SK-N-SH (cell line): ENCODE results near the gene ENTPD1. TPM values are rescaled to one million over a fixed set of nuclear protein-coding genes. Genes with fewer than 3 reads are reported as not detected.

ENCODE experiments used
- CTCF ChIA-PET: fragments of 300-600, 350-600 bp; formaldehyde crosslinking; extraction: SDS; loops from one replicate; lab custom pipeline; 2021; lab: Yijun Ruan, JAX
- POLR2A ChIA-PET: fragments of 350-600 bp; sonication (Branson Sonifier 250); formaldehyde crosslinking; extraction: SDS; loops from one replicate; lab custom pipeline; 2020; ENCODE audit warnings: antibody characterized with exemption, inconsistent platforms; lab: Yijun Ruan, JAX
- DNase-seq: peaks from one replicate; pipeline ENCODE4 v3.0.0; 2012
- H2AFZ ChIP-seq: fragments of 200-600 bp; sonication (generic); 2 replicates; pipeline ENCODE4 v1.8.1; 2016; ENCODE audit warnings: antibody characterized with exemption, mild to moderate bottlenecking, low read depth
- H3F3A ChIP-seq: fragments of 200-600 bp; sonication (generic); replicated peaks from 2 replicates; pipeline ENCODE3; 2016; ENCODE audit warnings: antibody characterized with exemption, mild to moderate bottlenecking; ENCODE audit not compliant: insufficient read depth
- H3K27ac ChIP-seq, 2 experiments: fragments of 200-500 bp in 1 of 2; fragments of 200-600 bp in 1 of 2; sonication (Bioruptor generic) in 1 of 2; sonication (generic), shearing (Covaris generic) in 1 of 2; 2 replicates each; pipeline versions ENCODE4 v1.5.1 to v1.6.1; 2014 to 2016; ENCODE audit warnings: low read depth in 2 of 2, inconsistent platforms in 1 of 2, low read length in 1 of 2, mild to moderate bottlenecking in 1 of 2, mixed read lengths in 1 of 2
- H3K27me3 ChIP-seq: fragments of 200-600 bp; sonication (generic), shearing (Covaris generic); 2 replicates; pipeline ENCODE4 v1.6.1; 2016; ENCODE audit warnings: mixed run types; ENCODE audit not compliant: insufficient read depth
- H3K36me3 ChIP-seq, 2 experiments: fragments of 200-500 bp in 1 of 2; fragments of 200-600 bp in 1 of 2; sonication (Bioruptor generic) in 1 of 2; sonication (generic) in 1 of 2; replicated peaks in 1 of 2; 2 replicates each; pipeline versions ENCODE3 to v1.5.1; 2014 to 2016; ENCODE audit warnings: low read length in 1 of 2, mild to moderate bottlenecking in 1 of 2; ENCODE audit not compliant: insufficient read depth in 2 of 2, control insufficient read depth in 1 of 2
- H3K4me1 ChIP-seq, 2 experiments: fragments of 200-500 bp in 1 of 2; fragments of 200-600 bp in 1 of 2; sonication (Bioruptor generic) in 1 of 2; sonication (generic), shearing (Covaris generic) in 1 of 2; 2 replicates each; pipeline versions ENCODE4 v1.5.1 to v1.6.1; 2014 to 2016; ENCODE audit warnings: low read depth in 1 of 2, low read length in 1 of 2, mixed run types in 1 of 2; ENCODE audit not compliant: insufficient read depth in 2 of 2, control insufficient read depth in 1 of 2
- H3K4me2 ChIP-seq: fragments of 200-600 bp; sonication (generic), shearing (Covaris generic); 2 replicates; pipeline ENCODE4 v1.6.1; 2017; ENCODE audit warnings: mixed run types
- H3K4me3 ChIP-seq, 2 experiments: fragments of 200-500 bp in 1 of 2; fragments of 200-600 bp in 1 of 2; sonication (Bioruptor generic) in 1 of 2; sonication (generic), shearing (Covaris generic) in 1 of 2; 2 replicates each; pipeline versions ENCODE4 v1.5.1 to v1.8.1; 2014 to 2016; ENCODE audit warnings: low read depth in 2 of 2, inconsistent platforms in 1 of 2, low read length in 1 of 2, mild to moderate bottlenecking in 1 of 2, mixed read lengths in 1 of 2, moderate library complexity in 1 of 2
- H3K79me2 ChIP-seq: fragments of 200-600 bp; sonication (generic); 2 replicates; pipeline ENCODE4 v1.8.1; 2017; ENCODE audit warnings: mild to moderate bottlenecking; ENCODE audit not compliant: insufficient read depth
- H3K9ac ChIP-seq: fragments of 200-600 bp; sonication (generic); 2 replicates; pipeline ENCODE4 v1.6.1; 2017; ENCODE audit warnings: mixed run types
- H3K9me2 ChIP-seq: fragments of 200-600 bp; sonication (generic); 2 replicates; pipeline ENCODE4 v1.6.1; 2017; ENCODE audit warnings: mixed run types
- H3K9me3 ChIP-seq: fragments of 200-600 bp; sonication (generic); 2 replicates; pipeline ENCODE4 v1.6.1; 2017; ENCODE audit warnings: mixed run types, mild to moderate bottlenecking, moderate library complexity
- H4K20me1 ChIP-seq: fragments of 200-600 bp; sonication (generic); 2 replicates; pipeline ENCODE4 v1.6.1; 2017; ENCODE audit warnings: mild to moderate bottlenecking, mixed run types; ENCODE audit not compliant: insufficient read depth
- ELF1 ChIP-seq: IDR thresholded peaks from 2 replicates; pipeline ENCODE4 v1.4.0; 2012
- EZH2phosphoT487 ChIP-seq: fragments of 200-600 bp; sonication (generic); IDR thresholded peaks from 2 replicates; pipeline ENCODE4 v1.6.1; 2017; ENCODE audit warnings: low read depth, mixed run types, mild to moderate bottlenecking, antibody characterized with exemption, moderate library complexity, borderline replicate concordance
- FOSL2 ChIP-seq: IDR thresholded peaks from 2 replicates; pipeline ENCODE4 v1.4.0; 2012; ENCODE audit warnings: low read depth, mild to moderate bottlenecking, moderate library complexity, borderline replicate concordance
- GABPA ChIP-seq: IDR thresholded peaks from 2 replicates; pipeline ENCODE4 v1.4.0; 2012; ENCODE audit warnings: low read depth, mild to moderate bottlenecking
- JUND ChIP-seq: IDR thresholded peaks from 2 replicates; pipeline ENCODE4 v1.4.0; 2012
- MEF2A ChIP-seq: IDR thresholded peaks from 2 replicates; pipeline ENCODE4 v1.4.0; 2012; ENCODE audit warnings: low read depth, borderline replicate concordance
- NFIC ChIP-seq: IDR thresholded peaks from 2 replicates; pipeline ENCODE4 v1.4.0; 2012; ENCODE audit warnings: borderline replicate concordance
- NRF1 ChIP-seq: IDR thresholded peaks from 2 replicates; pipeline ENCODE4 v1.6.1; 2012; ENCODE audit warnings: low read depth, mild to moderate bottlenecking, low read length
- RCOR1 ChIP-seq: fragments of 150-350 bp; IDR thresholded peaks from 2 replicates; pipeline ENCODE4 v1.6.1; 2017; ENCODE audit warnings: antibody characterized with exemption, low read length
- RFX5 ChIP-seq: IDR thresholded peaks from 2 replicates; pipeline ENCODE4 v1.6.1; 2012; ENCODE audit warnings: mild to moderate bottlenecking, improper control_type of control experiment, low read length
- RXRA ChIP-seq: IDR thresholded peaks from 2 replicates; pipeline ENCODE4 v1.4.0; 2012; ENCODE audit warnings: low read depth, mild to moderate bottlenecking, borderline replicate concordance
- SIN3A ChIP-seq: IDR thresholded peaks from 2 replicates; pipeline ENCODE4 v1.6.1; 2012; ENCODE audit warnings: low read depth, mild to moderate bottlenecking, low read length, moderate library complexity, borderline replicate concordance
- TAF1 ChIP-seq: IDR thresholded peaks from 2 replicates; pipeline ENCODE4 v1.6.1; 2012; ENCODE audit warnings: low read depth, mild to moderate bottlenecking, low read length, moderate library complexity, borderline replicate concordance
- TCF12 ChIP-seq: IDR thresholded peaks from 2 replicates; pipeline ENCODE4 v1.4.0; 2012
- TEAD4 ChIP-seq: IDR thresholded peaks from 2 replicates; pipeline ENCODE4 v1.4.0; 2012; ENCODE audit warnings: mild to moderate bottlenecking, borderline replicate concordance; ENCODE audit not compliant: insufficient read depth
- WGBS: methylation state at CpG from one replicate; pipeline ENCODE4 v1.1.6; 2017; ENCODE audit warnings: low lambda C conversion rate; 5-methylcytosine and 5-hydroxymethylcytosine counted together
- polyA plus RNA-seq, 3 experiments: library from polyadenylated mRNA; depleted of rRNA; stranded (reverse); fragments of >200 nt; gene quantifications; 2 replicates each; pipeline ENCODE4 v1.2.3, GENCODE V29; 2012
- TF ChIP-seq, protein P1 (sequence below): IDR thresholded peaks from 2 replicates; pipeline ENCODE4 v1.4.0; 2012; ENCODE audit warnings: low read depth, borderline replicate concordance
- TF ChIP-seq, protein P2 (sequence below): IDR thresholded peaks from 2 replicates; pipeline ENCODE4 v1.4.0; 2012; ENCODE audit warnings: low read depth, borderline replicate concordance
- TF ChIP-seq, protein P3 (sequence below): IDR thresholded peaks from 2 replicates; pipeline ENCODE4 v1.6.1; 2012; ENCODE audit warnings: mild to moderate bottlenecking, low read depth, low read length, moderate library complexity

ENTPD1 gene
- polyA plus RNA-seq, 1 of the 3 experiments (the other 2 are of a cell fraction) = 0.02 TPM

DNA sequence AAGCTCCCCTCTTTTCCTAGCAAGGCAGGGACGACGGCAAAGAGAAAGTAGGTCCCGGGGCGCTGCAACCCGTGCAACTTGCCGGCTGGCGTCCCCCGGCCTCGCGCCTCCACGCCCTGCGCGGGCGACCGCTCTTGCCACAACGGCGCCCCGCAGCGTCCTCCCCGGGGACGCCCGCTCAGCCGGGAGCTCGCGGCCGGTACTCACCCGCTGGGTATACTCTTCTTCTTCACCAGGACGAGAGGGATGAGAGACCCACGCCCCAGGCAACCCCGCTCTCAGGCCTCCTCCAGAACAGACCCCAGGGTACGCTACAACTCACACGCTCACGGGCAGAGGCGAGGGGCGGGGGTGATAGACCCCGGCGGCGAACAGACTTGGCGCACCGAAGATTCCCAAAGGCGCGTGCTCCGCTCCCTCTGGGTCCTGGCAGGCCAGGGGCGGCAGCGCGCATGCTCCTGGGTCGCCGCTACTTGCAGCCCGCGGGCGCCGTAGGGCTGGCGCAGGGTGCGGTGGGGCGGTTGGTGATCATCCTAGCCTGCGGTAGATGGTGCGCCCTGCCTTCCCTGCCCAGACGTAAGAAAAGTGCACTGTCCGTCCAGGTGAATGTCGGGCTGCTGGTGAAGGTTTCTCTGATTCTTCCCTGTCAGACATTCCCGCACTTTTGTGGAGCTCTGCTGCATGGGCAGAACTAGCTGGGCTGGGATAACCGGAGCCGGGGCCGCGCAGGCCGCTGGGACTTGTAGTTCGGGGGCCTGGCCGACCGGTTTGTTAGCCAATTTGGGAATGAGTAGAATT is 151.7 kb downstream of the ENTPD1 start, which contains the start of gene CC2D2B (continued):
- no peak for TF ChIP-seq EZH2phosphoT487
- no peak for TF ChIP-seq ELF1
- TF ChIP-seq FOSL2 = no peak
- TF ChIP-seq TAF1 = no peak
- TF ChIP-seq RXRA = no peak
- TF ChIP-seq, protein P1, sequence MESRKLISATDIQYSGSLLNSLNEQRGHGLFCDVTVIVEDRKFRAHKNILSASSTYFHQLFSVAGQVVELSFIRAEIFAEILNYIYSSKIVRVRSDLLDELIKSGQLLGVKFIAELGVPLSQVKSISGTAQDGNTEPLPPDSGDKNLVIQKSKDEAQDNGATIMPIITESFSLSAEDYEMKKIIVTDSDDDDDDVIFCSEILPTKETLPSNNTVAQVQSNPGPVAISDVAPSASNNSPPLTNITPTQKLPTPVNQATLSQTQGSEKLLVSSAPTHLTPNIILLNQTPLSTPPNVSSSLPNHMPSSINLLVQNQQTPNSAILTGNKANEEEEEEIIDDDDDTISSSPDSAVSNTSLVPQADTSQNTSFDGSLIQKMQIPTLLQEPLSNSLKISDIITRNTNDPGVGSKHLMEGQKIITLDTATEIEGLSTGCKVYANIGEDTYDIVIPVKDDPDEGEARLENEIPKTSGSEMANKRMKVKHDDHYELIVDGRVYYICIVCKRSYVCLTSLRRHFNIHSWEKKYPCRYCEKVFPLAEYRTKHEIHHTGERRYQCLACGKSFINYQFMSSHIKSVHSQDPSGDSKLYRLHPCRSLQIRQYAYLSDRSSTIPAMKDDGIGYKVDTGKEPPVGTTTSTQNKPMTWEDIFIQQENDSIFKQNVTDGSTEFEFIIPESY = no peak
- no peak for TF ChIP-seq RFX5
- peak; percentile 52 for TF ChIP-seq GABPA
- no peak for TF ChIP-seq SIN3A
- no peak for TF ChIP-seq NFIC
- no peak for TF ChIP-seq MEF2A

DNA sequence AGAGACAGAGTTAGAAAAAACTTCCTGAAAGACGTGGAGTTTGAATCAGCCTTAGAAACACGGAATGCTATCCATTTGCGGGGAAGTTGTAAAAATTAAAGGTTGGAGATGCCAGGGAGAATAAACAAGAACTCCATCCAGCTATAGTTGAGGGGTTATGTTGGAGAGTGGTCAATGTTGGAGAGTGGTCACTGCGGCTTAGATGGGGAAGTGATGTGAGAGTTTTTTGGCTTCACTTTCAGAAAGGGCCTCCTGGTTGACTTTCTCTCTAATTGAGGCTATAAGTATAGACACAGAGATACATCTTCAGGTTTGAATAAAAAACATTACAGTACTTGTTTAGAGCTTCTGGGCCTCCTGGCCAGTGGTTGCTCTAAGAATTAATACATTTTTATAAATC is 152.5 kb downstream of the ENTPD1 start:
- CTCF ChIA-PET = interaction anchor here (0.9 to 1.4 kb wide), 4 partner anchors 9 to 215 kb away, joined by 3 read pairs; partner anchors contain the start of gene TCTN3
- TF ChIP-seq ELF1 = no peak
- TF ChIP-seq, all 33 proteins: peak for 0

DNA sequence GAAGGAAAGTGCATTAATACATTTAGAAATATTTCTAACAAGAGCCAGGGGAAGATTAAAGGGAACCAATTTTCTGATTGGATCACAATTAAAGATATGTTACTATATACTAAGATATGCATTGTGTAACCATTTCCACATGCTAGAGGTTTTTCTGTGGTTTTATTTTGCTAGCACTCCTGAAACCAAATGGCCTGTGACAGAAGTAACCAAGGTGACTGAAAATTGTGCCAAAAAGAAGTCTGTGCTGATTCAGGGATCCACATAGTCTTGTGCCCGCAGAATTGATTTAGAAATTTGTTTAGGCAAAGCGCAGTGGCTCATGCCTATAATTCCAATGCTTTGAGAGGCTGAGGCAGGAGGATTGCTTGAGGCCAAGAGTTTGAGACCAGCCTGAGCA is 153.6 kb downstream of the ENTPD1 start:
- Histone ChIP-seq H3F3A (no peaks in the 10 kb centered on the region), H3K4me1 (peaks cover 0 to 2% of the 10 kb centered on the region in 2 experiments; a peak in 1 of 4 replicates), H2AFZ (no peak overlapping the region), H4K20me1 (no peaks in the 10 kb centered on the region), H3K9me3 (no peaks in the 10 kb centered on the region), H3K4me2 (no peak overlapping the region), H3K79me2 (no peaks in the 10 kb centered on the region), H3K9ac (no peak overlapping the region), H3K36me3 (peaks cover 0 to 5% of the 10 kb centered on the region in 2 experiments), H3K9me2 (no peaks in the 10 kb centered on the region), H3K4me3 (no peak overlapping the region), H3K27ac (no peak overlapping the region), H3K27me3 (no peaks in the 10 kb centered on the region)
- no peak for DNase-seq
- CTCF ChIA-PET = no interaction called here
- WGBS = 100% methylated on average over 2 of the region's 2 CpGs
- POLR2A ChIA-PET = no interaction called here
- TF ChIP-seq, protein P2, sequence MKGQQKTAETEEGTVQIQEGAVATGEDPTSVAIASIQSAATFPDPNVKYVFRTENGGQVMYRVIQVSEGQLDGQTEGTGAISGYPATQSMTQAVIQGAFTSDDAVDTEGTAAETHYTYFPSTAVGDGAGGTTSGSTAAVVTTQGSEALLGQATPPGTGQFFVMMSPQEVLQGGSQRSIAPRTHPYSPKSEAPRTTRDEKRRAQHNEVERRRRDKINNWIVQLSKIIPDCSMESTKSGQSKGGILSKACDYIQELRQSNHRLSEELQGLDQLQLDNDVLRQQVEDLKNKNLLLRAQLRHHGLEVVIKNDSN = no peak
- TF ChIP-seq, protein P3, sequence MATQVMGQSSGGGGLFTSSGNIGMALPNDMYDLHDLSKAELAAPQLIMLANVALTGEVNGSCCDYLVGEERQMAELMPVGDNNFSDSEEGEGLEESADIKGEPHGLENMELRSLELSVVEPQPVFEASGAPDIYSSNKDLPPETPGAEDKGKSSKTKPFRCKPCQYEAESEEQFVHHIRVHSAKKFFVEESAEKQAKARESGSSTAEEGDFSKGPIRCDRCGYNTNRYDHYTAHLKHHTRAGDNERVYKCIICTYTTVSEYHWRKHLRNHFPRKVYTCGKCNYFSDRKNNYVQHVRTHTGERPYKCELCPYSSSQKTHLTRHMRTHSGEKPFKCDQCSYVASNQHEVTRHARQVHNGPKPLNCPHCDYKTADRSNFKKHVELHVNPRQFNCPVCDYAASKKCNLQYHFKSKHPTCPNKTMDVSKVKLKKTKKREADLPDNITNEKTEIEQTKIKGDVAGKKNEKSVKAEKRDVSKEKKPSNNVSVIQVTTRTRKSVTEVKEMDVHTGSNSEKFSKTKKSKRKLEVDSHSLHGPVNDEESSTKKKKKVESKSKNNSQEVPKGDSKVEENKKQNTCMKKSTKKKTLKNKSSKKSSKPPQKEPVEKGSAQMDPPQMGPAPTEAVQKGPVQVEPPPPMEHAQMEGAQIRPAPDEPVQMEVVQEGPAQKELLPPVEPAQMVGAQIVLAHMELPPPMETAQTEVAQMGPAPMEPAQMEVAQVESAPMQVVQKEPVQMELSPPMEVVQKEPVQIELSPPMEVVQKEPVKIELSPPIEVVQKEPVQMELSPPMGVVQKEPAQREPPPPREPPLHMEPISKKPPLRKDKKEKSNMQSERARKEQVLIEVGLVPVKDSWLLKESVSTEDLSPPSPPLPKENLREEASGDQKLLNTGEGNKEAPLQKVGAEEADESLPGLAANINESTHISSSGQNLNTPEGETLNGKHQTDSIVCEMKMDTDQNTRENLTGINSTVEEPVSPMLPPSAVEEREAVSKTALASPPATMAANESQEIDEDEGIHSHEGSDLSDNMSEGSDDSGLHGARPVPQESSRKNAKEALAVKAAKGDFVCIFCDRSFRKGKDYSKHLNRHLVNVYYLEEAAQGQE = no peak
- TF ChIP-seq SIN3A (no peak), RCOR1 (no peak), JUND (no peak), TEAD4 (no peak), NRF1 (no peak), TCF12 (no peak)

More for the DNA sequence above, 152.5 kb downstream of the ENTPD1 start:
- Histone ChIP-seq H3F3A (no peaks in the 10 kb centered on the region), H3K9me3 (no peaks in the 10 kb centered on the region), H3K9me2 (no peaks in the 10 kb centered on the region), H3K27me3 (no peaks in the 10 kb centered on the region), H3K4me1 (peaks cover 0 to 2% of the 10 kb centered on the region in 2 experiments; a peak in 1 of 4 replicates), H3K4me3 (no peak overlapping the region), H4K20me1 (no peaks in the 10 kb centered on the region), H3K4me2 (peak overlapping the region; percentile 92; the same call in 1 of the 2 replicates), H3K36me3 (peaks cover 5 to 6% of the 10 kb centered on the region in 2 experiments), H3K79me2 (no peaks in the 10 kb centered on the region), H3K9ac (no peak overlapping the region), H2AFZ (peak overlapping the region; percentile 92), H3K27ac (no peak overlapping the region)
- DNase-seq = no peak
- POLR2A ChIA-PET = no interaction called here
- 66% methylated on average over 4 of the region's 4 CpGs for WGBS
